GM19463 (cell line): ENCODE data around the gene WDFY2.
"Not testable (repeated sequence)": the region's sequence is repeated elsewhere in the genome, so short reads cannot be mapped to it uniquely, and the experiment has no call there.

Experiments used
- ATAC-seq: cut with Tn5 transposase; IDR thresholded peaks from one replicate; pipeline ENCODE4 v1.9.1; 2021; ENCODE audit warnings: mild to moderate bottlenecking, moderate library complexity; ENCODE audit not compliant: unreplicated experiment

WDFY2 gene

GRCh38 chr13:51689663-51689996, 105.4 kb downstream of the WDFY2 start:
- no peak for ATAC-seq

- ATAC-seq: not testable (repeated sequence)
Observed at GRCh38 chr13:51695677-51696076, 111.4 kb downstream of the WDFY2 start.

- no peak for ATAC-seq
Observed at GRCh38 chr13:51697181-51697580, 112.9 kb downstream of the WDFY2 start.

DNA sequence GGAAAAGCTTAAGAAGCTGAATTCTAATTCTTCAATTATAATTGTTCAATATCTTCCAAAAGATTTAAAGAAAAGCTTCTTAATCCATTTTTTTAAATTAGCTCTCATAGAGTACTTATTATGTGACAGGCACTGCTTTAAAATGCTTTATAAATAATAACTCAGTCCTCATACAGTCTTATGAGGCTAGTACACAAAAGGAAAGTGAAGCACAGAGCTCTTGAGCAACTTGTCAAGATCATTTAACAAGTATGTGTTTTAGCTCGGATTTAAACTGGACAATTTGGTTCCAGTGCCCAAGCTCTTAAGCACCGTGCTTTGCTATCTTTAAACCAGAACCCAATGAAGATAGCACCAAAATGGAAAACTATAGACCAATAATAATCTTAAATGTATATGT, 113.6 kb downstream of the WDFY2 start:
- ATAC-seq: no peak

GRCh38 chr13:51698352-51698751, 114.1 kb downstream of the WDFY2 start:
- no peak for ATAC-seq

GRCh38 chr13:51704399-51705313, 120.4 kb downstream of the WDFY2 start:
- peak; percentile 87 for ATAC-seq

- no peak for ATAC-seq
Observed at GRCh38 chr13:51707461-51707860, 123.2 kb downstream of the WDFY2 start.

DNA sequence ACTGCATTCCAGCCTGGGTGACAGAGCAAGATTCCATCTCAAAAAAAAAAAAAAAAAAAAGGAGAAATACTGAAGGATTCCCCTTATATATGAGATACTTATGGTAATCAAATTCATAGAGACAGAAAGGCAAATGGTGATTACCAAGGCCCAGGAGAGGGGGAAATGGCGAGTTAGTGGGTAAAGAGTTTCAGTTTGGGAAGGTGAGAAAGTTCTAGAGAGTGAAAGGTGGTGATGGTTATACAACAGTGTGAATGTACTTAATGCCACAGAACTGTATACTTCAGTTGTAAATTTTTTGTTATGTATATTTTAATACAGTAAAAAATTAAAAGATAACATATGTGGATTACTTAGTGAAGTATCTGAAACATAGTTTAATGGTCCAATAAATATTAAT, 129.5 kb downstream of the WDFY2 start:
- no peak for ATAC-seq

DNA sequence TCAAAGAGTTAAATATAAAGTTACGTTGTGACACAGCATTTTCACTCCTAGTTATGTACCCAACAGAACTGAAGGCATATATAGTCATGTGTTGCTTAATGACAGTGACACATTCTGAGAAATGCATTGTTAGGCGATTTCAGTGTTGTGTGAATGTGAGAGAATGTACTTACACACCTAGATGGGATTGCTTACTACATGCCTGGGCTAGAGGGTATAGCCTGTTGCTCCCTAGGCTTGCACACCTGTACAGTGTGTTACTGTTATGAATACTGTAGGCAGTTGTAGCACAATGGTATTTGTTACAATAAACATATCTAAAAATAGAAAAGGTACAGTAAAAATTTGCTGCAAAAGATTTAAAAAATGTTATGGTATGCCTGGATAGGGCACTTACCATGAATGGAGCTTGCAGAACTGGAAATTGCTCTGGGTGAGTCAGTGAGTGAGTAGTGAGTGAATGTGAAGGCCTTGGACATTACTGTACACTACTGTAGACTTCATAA, 130.5 kb downstream of the WDFY2 start:
- peak; percentile 87 for ATAC-seq

- no peak for ATAC-seq
Observed at GRCh38 chr13:51715613-51716012, 131.4 kb downstream of the WDFY2 start.

DNA sequence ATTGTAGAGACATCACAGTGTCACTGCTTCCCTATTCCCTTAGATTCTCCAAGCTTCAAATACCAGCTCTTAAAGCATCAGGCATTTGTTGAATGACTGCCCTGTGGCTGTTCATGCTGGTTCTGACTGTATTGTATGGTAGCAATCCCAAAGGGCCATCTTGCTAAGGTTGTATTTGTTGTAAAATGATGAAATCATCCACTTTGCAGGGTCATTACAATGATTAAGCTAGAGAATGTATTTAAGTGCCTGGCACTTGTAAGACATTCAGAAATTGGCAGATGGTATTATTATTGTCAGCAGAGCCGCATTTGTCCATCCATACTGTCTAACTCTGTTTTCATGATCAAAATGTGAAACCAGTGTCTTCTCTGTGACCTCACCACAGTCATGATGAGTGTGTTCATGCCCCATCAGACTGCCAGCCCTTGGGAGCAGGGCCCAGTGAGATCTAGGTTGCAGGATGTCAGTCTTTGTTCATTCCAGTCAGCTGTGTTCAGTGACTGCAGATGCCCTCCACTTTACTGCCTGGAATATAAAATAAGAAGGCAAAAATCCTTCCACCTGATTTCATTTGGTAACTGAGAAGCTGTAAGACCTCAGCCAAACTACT, 133.6 kb downstream of the WDFY2 start:
- ATAC-seq: no peak

- no peak for ATAC-seq
Observed at GRCh38 chr13:51719394-51719793, 135.1 kb downstream of the WDFY2 start.

DNA sequence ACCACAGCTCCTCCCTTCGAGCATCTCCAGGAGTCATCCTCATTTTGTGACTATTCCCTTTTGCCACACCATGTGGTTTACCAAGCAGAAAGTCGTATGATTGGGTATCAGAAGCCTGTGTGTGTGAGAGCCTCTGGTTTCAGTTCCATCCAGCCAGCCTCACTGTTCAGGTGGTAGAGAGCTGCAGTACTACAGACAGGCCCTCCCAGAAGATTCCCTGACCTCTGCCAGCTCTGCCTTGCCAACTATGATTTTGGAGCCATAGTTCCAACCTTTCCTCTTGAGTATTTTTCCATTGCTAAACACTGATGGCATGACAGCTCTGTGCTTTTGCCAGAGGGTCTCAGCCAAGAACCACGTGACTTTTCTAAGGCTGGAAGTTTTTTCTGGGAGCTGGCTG, 137.2 kb downstream of the WDFY2 start:
- peak; percentile 99 for ATAC-seq

DNA sequence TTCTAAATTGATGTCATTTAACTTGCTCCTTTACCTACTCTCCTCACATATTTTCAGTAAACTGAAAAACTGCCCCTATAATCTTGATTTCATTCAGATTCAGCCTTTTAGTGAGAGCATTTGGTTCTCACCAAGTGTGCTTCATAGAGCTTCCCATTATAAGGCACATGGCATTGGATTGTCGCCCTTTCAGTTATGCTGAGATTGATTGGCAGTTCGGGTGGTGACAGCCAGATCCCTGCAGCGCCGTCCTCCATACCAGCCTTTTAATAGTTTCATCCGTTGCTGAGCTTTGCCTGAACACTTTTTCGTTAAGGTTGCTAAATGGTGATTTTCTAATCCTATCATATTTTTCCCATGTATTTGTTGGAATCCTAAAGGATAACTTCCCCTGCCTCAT, 139.3 kb downstream of the WDFY2 start:
- no peak for ATAC-seq

DNA sequence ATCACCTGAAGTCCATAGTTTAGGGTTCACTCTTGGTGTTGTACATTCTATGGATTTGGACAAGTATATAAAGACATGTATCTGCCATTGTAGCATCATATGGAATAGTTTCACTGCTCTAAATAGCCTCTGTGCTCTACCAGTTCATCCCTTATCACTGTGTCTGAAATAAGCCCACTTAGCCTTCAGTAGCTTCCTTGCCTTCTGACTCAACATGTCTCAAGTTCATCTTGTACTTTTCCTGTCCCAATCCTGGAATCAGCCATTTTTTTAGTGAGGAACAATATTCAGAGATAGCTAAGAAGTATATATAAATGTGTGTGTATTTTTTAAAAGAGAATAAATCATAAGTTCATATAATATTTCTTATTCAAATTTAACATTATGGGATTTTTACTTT, 140.5 kb downstream of the WDFY2 start:
- ATAC-seq: no peak

DNA sequence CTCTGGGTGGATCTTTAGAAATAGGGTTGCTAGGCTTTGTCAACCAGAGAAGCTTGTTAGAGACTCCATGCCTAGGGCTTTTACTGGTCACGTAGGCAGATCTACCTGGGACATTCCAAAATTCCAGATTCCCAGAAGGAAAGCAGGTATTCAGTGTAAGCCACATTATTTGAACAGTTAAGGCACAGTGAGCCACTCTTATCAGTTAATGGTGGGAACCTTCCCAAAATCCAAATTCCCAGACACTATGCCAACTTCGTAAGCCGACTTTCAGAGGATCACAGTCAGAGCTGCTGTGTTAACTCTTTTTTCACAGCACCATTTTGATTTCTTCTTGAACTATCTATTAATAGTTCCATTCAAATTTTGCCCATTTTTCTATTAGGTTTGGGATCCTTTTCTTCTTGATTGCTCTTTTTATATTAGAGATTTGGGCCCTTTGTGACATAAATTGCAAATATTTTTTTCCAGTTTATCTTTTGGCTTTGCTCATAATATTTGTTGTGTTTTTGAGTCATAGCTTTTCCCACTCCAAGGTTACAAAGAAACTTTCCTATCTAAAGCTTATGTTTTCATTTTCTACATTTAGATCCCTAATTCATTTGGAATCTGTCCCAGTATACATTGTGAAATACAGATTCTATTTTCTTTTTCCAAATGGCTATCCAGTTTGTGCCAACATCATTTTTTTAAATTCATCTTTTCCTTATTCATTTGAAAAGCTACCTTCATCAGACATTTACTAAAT, 142.4 kb downstream of the WDFY2 start:
- no peak for ATAC-seq

DNA sequence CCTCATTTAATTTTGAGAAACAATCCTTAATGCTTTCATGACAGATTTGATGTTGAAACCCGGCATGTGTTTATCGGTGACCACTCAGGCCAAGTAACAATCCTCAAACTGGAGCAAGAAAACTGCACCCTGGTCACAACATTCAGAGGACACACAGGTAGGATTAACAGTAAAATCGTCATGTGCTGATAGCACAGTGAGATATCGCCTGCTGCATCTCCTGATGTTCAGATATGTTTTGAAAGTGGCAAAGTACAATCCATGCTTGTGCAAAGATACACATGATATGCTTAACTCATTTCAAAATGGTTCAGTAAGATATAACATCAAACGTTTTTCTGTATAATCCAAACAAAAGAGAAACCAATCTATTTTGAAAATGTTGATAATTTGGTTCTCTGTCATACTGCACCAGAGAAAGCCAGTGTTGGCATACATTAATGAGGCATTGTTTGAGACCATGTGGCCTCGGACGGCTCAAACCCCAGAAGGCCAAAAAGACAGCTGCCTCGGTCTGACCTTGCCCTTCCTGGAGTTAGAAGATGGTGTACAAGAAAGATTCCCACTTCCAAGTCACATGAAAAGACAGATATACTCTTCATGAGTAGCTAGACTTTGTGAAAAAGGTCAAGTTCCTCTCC, 143.5 kb downstream of the WDFY2 start:
- no peak for ATAC-seq

- no peak for ATAC-seq
Observed at GRCh38 chr13:51728275-51728673, 144.0 kb downstream of the WDFY2 start.

GRCh38 chr13:51728972-51729371, 144.7 kb downstream of the WDFY2 start:
- ATAC-seq: no peak

- no peak for ATAC-seq
Observed at GRCh38 chr13:51729866-51730553, 145.7 kb downstream of the WDFY2 start.

DNA sequence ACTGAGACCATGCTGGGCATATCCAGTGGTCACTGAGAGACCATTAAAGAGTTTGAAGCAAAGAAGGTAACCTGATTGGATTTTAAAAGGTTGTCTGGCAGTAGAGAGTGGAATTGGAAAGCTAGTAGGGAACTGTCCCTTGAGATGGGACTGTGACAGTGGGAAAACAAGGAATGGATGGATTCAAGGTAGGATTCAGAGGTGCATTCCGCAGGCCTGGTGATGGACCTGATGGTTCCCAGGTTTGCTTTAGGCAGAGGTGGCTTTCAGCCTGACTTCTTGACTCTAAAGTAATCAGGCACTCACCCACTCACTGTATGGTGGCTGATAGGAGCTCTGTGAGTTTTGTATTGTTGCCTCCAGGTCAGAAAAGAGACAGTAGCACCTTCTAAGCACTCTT, 146.7 kb downstream of the WDFY2 start:
- no peak for ATAC-seq
